GM20000 (cell line): ENCODE results near the gene FUNDC2.

Experiments
- DNase-seq: peaks from one replicate; pipeline ENCODE4 v3.0.0; 2012; ENCODE audit warnings: low spot score
- TF ChIP-seq, protein P1 (sequence below): IDR thresholded peaks from 2 replicates; pipeline ENCODE4 v1.5.1; 2012; ENCODE audit warnings: mild to moderate bottlenecking, control low read depth; ENCODE audit errors: extremely low read depth, missing control alignments

FUNDC2 gene

DNA sequence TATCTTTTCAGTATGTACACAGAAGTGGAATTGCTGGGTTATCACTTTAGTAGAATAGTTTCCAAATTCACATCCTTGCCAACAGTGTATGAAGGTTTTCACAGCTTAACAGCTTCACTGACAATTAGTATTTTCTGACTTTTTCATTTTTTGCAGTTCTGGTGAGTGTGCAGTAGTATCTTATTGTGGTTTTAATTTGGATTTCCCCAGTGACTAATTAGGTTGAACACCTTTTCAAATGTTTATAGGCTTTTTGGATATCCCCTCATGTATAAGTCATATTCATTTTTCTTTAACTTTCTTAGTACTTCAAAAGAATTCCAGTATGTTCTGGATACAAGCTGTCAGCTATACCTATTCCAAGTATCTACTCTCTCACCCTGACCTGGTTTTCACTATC is 81.8 kb downstream of the FUNDC2 start:
- DNase-seq = no peak
- TF ChIP-seq, protein P1, sequence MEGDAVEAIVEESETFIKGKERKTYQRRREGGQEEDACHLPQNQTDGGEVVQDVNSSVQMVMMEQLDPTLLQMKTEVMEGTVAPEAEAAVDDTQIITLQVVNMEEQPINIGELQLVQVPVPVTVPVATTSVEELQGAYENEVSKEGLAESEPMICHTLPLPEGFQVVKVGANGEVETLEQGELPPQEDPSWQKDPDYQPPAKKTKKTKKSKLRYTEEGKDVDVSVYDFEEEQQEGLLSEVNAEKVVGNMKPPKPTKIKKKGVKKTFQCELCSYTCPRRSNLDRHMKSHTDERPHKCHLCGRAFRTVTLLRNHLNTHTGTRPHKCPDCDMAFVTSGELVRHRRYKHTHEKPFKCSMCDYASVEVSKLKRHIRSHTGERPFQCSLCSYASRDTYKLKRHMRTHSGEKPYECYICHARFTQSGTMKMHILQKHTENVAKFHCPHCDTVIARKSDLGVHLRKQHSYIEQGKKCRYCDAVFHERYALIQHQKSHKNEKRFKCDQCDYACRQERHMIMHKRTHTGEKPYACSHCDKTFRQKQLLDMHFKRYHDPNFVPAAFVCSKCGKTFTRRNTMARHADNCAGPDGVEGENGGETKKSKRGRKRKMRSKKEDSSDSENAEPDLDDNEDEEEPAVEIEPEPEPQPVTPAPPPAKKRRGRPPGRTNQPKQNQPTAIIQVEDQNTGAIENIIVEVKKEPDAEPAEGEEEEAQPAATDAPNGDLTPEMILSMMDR = no peak
